Kidney (tissue), 14 donors: ENCODE measurements around the gene PPM1L. TPM values are rescaled to one million over a fixed set of nuclear protein-coding genes. Genes with fewer than 3 reads are reported as not detected.

Source experiments
- DNase-seq, 5 donors: peaks; one replicate each; pipeline ENCODE4 v3.0.0-alpha.2; 2013 to 2020
- FAIRE-seq: peaks from 2 replicates; lab custom pipeline; 2012; peaks lifted over from hg19 to GRCh38; lab: Jason Lieb, UNC
- H3K27ac ChIP-seq, 2 donors: one replicate each; pipeline ENCODE4 v1.7.0; 2013; ENCODE audit warnings: low read depth in 2 of 2, low read length in 2 of 2, inconsistent platforms in 1 of 2
- H3K27me3 ChIP-seq: one replicate; pipeline ENCODE4 v1.7.1; 2013; ENCODE audit warnings: low read length, inconsistent platforms; ENCODE audit not compliant: control insufficient read depth, insufficient read depth
- H3K36me3 ChIP-seq, 3 donors: one replicate each; pipeline versions ENCODE4 v1.7.0 to v1.7.1; 2013; ENCODE audit warnings: low read length in 3 of 3, control low read depth in 1 of 3, inconsistent platforms in 1 of 3; ENCODE audit not compliant: insufficient read depth in 3 of 3, control insufficient read depth in 2 of 3
- H3K4me1 ChIP-seq, 3 donors: one replicate each; pipeline versions ENCODE4 v1.7.0 to v1.7.1; 2013; ENCODE audit warnings: low read length in 3 of 3, inconsistent platforms in 1 of 3, low read depth in 1 of 3; ENCODE audit not compliant: control insufficient read depth in 2 of 3, insufficient read depth in 2 of 3
- H3K4me3 ChIP-seq, 3 donors: one replicate each; pipeline versions ENCODE4 v1.7.0 to v1.8.1; 2013; ENCODE audit warnings: low read length in 3 of 3, control low read depth in 1 of 3, inconsistent platforms in 1 of 3
- H3K9ac ChIP-seq, 3 donors: one replicate each; pipeline versions ENCODE4 v1.7.0 to v1.7.1; 2013; ENCODE audit warnings: low read length in 3 of 3, control low read depth in 1 of 3, inconsistent platforms in 1 of 3
- H3K9me3 ChIP-seq, 3 donors: one replicate each; pipeline versions ENCODE4 v1.7.0 to v1.7.1; 2013; ENCODE audit warnings: low read length in 3 of 3, control low read depth in 1 of 3, inconsistent platforms in 1 of 3; ENCODE audit not compliant: control insufficient read depth in 2 of 3, insufficient read depth in 1 of 3
- CTCF ChIP-seq: IDR thresholded peaks from 3 replicates; pipeline ENCODE4 v1.5.1; 2012; ENCODE audit warnings: mild to moderate bottlenecking, moderate library complexity, borderline replicate concordance; ENCODE audit not compliant: insufficient read depth; ENCODE audit errors: extremely low read depth
- intact Hi-C: fragments of 100-400 bp; cut with DNase I; formaldehyde crosslinking; loops from one replicate; pipeline ENCODE4 v1.11.1; 2022
- polyA plus RNA-seq: library from polyadenylated mRNA; stranded (reverse); fragments of 350-450 nt; fragmentation: Illumina TruSeq; extraction: RNeasy Lipid Tissue Mini Kit (QIAGEN cat#74804); gene quantifications from one replicate; pipeline ENCODE4 v1.2.3, GENCODE V29; 2014; ENCODE audit warnings: low read depth, low replicate concordance; ENCODE audit not compliant: insufficient read depth
- total RNA-seq: library from RNA; stranded (reverse); fragmentation: NEBNext Ultra II Directional; extraction: Animal tissue kit (Norgen Biotek cat#: 25700); gene quantifications from one replicate; pipeline ENCODE4 v1.2.1, GENCODE V29; 2021
- donor health status: control.
- donor health status: control.
- donor health status: control.
- donor health status: control.
- donor health status: control.
- donor health status: DM: yes; HTN: yes; CAD: no.
- donor health status: Normal renal cell carcinoma (clear cell type).

The PPM1L gene
- total and polyA plus RNA-seq, 2 donors from 2014 or later: 2.8 to 13.8 TPM

- no peaks in the 10 kb centered on the region for H3K27me3 ChIP-seq
- no peak overlapping the region for H3K27ac ChIP-seq
- no peak overlapping the region for H3K9ac ChIP-seq
- intact Hi-C loops: no loop called here
- no peak overlapping the region for H3K4me3 ChIP-seq
- H3K4me1 ChIP-seq: no peaks in the 10 kb centered on the region
- no peaks in the 10 kb centered on the region for H3K36me3 ChIP-seq
- FAIRE-seq (no peak), DNase-seq (no peak)
- peaks cover 0 to 5% (median 0%) of the 10 kb centered on the region in 3 donors for H3K9me3 ChIP-seq
- TF ChIP-seq CTCF: no peak
Observed at GRCh38 chr3:160904691-160905090, 148.7 kb downstream of the PPM1L start.

- no peaks in the 10 kb centered on the region for H3K4me1 ChIP-seq
- no peak for FAIRE-seq
- no peak for TF ChIP-seq CTCF
- H3K27me3 ChIP-seq: no peaks in the 10 kb centered on the region
- peaks cover 0 to 5% (median 0%) of the 10 kb centered on the region in 3 donors for H3K9me3 ChIP-seq
- H3K4me3 ChIP-seq: no peak overlapping the region
- no peak overlapping the region for H3K9ac ChIP-seq
- intact Hi-C loops: no loop called here
- no peak for DNase-seq
- H3K27ac ChIP-seq: no peak overlapping the region
- no peaks in the 10 kb centered on the region for H3K36me3 ChIP-seq
Observed at GRCh38 chr3:160906646-160907045, 150.6 kb downstream of the PPM1L start.

GRCh38 chr3:160909917-160910316, 153.9 kb downstream of the PPM1L start:
- Histone ChIP-seq H3K27ac (no peak overlapping the region), H3K9me3 (peaks cover 0 to 5% (median 0%) of the 10 kb centered on the region in 3 donors), H3K4me3 (no peak overlapping the region), H3K9ac (no peak overlapping the region), H3K4me1 (no peaks in the 10 kb centered on the region), H3K27me3 (no peaks in the 10 kb centered on the region), H3K36me3 (no peaks in the 10 kb centered on the region)
- DNase-seq (no peak), FAIRE-seq (no peak)
- no peak for TF ChIP-seq CTCF
- intact Hi-C loops: no loop called here

GRCh38 chr3:160911411-160911810, 155.4 kb downstream of the PPM1L start:
- intact Hi-C loops: no loop called here
- Histone ChIP-seq H3K9ac (no peak overlapping the region), H3K4me3 (no peak overlapping the region), H3K4me1 (no peaks in the 10 kb centered on the region), H3K27ac (no peak overlapping the region), H3K36me3 (no peaks in the 10 kb centered on the region), H3K9me3 (peaks cover 0 to 5% (median 0%) of the 10 kb centered on the region in 3 donors), H3K27me3 (no peaks in the 10 kb centered on the region)
- no peak for TF ChIP-seq CTCF
- FAIRE-seq (no peak), DNase-seq (no peak)
